Activated CD8-positive, alpha-beta memory T cell treated with anti-CD3 and anti-CD28 coated beads for 1 hour (primary cell): ENCODE measurements around the gene MUC16.
"Not testable (repeated sequence)": the region's sequence is repeated elsewhere in the genome, so short reads cannot be mapped to it uniquely, and the experiment has no call there.

Source experiments
- DNase-seq, 2 donors: peaks; one replicate each; pipeline ENCODE4 v3.0.0-alpha.2; 2020; ENCODE audit warnings: low read depth in 1 of 2; ENCODE audit errors: extremely low read depth in 1 of 2

Gene MUC16

DNA sequence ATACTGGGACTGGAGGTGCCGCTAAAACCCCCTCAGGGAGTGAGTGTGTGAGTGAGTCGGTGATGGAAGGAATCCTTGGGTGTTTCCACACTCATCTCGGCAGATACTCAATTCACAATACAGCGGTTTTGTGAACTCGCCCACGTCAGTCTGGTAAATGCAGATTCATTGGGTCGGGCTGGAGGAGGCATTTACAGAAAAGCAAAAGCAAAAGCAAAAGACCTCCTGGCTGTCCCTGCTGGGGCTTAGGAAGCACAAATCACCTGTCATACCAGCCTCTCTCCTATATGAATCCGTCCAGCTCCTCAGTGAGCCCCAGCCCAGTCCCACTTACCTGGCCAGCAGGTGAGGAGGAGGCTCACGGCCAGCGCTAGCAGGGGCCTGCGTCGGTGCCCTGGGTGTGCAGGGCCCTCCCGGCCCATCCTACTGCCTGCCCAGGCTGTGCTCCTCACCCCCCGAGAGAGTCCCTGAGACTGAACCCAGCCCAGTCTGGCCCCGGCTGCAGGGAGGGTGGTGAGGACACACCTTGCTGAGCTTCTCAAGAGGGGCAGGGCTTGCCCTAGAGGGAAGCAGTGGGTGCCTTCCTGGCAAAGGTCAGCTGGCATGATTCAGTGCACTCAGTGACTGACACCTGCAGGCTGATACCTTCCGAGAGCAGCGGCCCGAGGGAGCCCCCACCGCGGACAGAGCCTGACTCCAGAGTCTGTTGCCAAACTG lies at the start of gene MUC16:
Gene MUC16, minus strand, starts transcription at position 475 of the 717 bp plus-strand sequence.
- no peak for DNase-seq

DNA sequence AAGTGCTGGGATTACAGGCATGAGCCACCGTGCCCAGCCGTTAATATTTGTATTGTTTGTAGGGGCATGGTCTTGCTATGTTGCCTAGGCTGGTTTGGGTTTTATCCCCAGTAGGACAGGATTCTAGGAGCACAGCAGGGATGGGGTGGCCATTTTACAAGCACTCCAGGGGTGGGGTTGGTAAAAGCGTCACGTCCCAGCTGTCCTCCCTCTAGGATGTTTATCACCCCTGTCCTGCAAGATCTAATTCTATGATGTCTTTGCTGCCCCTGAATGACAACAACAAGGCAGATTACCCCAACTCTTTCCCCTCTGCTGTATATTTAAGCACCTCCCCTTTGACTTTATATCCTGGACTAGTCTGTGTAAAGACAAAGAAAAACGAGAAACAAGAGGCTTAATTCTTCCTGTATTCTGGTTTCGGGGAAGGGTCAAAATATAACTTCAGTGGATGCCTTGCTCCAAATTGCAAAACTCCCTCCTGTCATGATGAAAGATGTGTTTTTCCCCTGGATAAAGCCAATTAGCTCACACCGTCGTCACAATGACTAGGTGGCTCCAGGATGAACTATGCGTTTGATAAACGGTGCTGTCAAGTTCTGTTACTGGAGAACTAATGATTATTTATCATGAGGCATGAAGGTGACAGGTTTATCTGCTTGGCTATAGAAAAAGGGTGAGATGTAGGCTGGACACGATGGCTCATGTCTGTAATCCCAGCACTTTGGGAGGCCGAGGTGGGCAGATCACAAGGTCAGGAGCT lies 48.9 kb upstream of the MUC16 start:
- DNase-seq = no peak

DNA sequence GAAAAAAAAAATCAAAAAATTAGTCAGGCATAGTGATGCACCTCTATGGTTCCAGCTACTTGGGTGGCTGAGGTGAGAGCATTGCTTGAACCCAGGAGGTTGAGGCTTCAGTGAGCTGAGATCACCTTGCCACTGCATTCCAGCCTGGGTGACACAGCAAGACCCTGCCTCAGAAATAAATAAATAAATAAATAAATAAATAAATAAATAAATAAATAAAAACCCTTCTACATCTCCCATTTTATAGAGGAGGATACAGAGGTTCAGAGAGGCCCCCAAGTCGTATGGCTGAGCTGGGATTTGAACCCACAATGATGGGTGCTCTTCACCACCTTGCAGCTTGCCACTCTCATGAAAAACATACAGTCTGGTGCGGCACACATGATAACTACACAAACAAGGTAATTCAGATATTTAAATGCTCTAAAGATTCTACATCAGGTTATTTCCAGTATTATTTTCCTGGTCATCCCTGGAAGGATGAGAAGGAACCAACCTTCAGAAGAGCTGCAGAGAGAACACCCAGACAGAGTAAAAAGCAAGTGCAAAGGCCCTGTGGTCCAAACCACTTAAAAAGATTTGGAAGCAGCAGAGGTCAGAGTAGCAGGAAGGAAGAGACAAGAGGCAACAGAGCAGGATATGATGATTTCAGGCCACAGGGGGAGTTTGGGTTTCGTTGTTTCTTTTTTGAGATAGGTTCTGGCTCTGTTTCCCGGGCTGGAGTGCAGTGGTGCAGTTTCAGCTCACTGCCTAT lies 47.5 kb upstream of the MUC16 start:
- no peak for DNase-seq

DNA sequence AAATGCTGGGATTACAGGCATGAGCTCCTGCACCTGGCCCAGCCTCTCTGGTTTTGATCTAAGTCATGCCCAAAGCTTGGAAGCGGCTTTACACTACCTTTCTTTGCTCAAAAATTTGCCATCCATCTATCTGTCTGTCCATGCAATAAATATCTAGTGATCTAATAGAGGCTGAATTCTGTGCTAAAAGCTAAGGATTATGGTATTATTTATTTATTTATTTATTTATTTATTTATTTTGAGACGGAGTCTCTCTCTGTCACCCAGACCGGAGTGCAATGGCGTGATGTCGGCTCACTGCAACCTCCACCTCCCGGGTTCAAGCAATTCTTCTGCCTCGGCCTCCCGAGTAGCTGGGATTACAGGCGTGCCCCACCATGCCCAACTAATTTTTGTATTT lies 45.9 kb upstream of the MUC16 start:
- not testable (repeated sequence) for DNase-seq

DNA sequence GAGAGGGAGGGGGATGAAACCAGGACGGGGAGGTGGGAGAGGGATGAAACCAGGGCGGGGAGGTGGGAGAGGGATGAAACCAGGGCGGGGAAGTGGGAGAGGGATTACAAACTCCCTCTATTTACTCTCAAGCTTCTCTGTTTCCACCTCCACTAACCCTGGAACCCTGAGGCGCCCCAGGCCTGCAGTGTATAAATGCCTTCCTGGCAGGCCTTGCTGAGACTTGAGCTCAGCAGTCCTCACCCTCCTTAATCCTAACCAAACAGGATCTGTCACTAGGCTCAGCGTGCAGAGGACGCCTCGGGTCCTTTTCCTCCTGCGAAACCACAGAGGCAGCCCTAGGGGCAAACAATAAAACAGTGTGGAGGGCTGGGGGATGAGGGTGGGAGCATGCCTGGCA lies 44.6 kb upstream of the MUC16 start:
- no peak for DNase-seq

DNA sequence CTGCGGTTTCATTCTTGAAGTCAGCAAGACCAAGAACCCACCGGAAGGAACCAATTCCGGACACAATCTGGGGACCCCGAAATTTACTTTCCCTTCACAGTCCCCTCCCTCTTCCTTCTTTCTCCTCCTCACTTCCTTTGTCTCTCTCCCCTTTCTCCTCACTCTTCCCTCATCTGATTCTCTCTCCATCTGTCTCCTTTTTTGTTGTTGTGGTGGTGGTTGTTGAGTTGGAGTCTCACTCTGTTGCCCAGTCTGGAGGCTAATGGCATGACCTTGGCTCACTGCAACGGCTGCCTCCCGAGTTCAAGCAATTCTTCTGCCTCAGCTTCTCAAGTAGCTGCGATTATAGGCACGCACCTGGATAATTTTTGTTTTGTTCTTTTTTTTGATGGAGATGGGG lies 44.0 kb upstream of the MUC16 start:
- no peak for DNase-seq

DNA sequence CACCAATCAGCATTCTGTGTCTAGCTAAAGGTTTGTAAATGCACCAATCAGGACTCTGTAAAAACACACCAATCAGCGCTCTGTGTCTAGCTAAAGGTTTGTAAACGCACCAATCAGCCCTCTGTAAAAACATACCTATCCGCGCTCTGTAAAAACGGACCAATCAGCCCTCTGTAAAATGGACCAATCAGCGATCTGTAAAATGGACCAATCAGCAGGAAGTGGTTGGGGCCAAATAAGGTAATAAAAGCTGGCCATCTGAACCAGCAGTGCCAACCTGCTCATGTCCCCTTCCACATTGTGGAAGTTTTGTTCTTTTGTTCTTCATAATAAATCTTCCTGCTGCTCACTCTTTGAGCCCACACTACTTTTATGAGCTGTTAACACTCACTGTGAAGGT lies 43.5 kb upstream of the MUC16 start:
- not testable (repeated sequence) for DNase-seq

DNA sequence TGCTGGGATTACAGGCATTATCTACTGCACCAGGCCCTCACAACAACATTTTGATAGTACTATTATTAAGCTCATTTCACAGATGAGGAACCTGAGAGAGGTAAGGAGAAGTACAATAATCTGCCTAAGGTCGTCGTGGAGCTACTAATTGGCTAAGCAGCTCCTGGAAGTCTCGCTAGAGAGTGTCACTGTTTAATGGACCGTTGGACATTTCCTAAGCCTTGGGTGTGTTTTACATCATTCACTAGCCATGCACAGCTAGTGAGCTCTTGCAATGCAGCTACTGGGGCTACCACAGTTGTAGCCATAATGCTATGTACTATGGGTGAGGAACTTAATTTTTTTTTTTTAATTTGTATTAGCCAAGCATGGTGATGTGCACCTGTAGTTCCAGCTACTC lies 42.7 kb upstream of the MUC16 start:
- no peak for DNase-seq

DNA sequence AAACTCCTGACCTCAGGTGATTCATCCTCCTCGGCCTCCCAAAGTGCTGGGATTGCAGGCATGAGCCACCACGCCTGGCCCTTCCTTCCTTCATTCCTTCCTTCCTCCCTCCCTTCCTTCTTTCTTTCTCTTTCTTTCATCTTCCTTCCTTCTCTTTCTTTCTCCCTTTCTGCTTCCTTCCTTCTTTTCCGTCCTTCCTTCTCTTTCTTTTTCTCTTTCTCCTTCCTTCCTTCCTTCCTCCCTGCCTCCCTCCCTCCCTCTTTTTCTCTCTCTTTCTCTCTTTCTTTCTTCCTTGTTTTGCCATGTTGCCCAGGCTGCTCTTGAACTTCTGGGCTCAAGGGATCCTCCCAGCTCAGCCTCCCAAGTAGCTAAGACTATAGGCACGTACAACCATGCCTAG lies 36.5 kb upstream of the MUC16 start:
- no peak for DNase-seq

DNA sequence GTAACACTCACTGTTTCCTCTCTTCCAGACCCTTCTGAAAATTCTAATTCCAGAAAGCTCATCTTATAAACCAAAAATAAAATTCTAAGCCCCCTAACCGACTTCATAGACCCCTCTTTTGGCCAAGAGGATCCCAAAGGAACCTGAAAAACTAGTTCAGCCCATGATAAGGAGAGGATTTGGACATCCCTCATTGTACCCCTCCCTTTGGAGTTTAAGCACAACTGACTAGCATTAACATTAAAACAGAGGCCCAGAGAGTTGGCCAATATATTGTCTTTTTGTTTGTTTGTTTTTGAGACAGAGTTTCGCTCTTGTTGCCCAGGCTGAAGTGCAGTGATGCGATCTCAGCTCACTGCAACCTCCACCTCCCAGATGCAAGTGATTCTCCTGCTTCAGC lies 34.2 kb upstream of the MUC16 start:
- no peak for DNase-seq

DNA sequence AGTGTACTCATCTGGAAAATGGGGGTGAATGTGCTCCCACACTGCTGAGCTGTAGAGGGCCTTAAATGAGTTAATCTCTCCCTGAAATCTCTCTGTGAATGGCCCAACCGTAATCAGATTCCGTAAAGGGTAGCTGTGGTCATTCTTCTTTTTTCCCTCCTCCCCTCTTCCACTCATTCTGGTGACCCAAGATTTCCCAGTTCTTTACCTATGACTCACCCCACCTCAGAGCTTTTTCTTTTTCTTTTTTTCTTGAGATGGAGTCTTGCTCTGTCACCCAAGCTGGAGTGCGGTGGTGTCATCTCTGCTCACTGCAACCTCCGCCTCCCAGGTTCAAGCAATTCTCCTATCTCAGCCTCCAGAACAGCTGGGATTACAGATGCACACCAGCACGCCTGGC lies 33.3 kb upstream of the MUC16 start:
- no peak for DNase-seq

DNA sequence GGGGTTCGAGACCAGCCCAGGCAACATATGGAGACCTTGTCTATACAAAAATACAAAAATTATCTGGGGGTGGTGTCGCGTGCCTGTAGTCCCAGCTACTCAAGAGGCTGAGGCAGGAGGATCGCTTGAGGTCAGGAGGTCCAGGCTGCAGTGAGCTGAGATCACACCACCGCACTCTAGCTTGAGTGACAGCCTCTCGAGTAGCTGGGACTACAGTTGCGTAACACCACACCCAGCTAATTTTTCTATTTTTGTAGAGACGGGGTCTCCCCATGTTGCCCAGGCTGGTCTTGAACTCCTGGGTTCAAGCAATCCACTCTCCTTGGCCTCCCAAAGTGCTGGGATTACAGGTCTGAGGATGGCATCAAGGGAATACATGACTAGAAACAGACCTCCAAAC lies 30.8 kb upstream of the MUC16 start:
- DNase-seq = no peak

DNA sequence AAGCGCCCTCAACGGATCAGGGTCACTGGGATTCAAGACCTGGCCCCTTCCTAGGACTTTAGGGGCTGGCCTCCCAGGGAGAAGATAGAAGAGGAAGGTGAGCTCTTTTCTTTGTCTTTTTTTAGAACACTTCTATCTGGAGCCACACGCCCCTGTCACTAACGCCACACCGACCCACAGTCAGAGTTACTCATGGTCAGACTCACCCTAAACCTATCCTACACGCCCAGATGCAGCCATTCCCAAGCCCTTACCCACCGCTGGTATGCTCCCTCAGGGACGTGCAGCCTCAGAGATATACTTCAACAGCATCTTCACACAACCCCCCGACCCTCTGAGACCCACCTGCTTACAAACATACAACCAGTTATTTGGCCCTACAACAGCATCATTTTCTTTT lies 29.9 kb upstream of the MUC16 start:
- no peak for DNase-seq

DNA sequence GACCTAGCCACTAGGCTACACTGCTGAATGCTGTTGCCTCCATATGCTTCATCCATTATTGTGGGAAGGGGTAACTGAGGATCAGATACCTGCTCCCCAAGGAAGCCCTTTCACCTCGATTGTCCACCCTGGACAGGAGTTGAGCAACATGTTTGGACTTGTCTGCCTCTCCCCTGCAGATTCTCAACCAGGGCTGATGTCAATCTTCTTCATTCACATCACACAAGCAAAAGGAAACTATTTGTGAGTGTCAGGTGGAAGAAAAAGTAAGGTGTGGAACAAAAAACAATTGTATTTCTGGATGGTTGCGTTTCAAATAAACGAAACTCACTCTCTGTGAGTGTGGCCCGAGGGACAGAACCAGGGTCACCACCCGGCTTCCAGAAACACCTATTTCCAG lies 29.5 kb upstream of the MUC16 start:
- no peak for DNase-seq

DNA sequence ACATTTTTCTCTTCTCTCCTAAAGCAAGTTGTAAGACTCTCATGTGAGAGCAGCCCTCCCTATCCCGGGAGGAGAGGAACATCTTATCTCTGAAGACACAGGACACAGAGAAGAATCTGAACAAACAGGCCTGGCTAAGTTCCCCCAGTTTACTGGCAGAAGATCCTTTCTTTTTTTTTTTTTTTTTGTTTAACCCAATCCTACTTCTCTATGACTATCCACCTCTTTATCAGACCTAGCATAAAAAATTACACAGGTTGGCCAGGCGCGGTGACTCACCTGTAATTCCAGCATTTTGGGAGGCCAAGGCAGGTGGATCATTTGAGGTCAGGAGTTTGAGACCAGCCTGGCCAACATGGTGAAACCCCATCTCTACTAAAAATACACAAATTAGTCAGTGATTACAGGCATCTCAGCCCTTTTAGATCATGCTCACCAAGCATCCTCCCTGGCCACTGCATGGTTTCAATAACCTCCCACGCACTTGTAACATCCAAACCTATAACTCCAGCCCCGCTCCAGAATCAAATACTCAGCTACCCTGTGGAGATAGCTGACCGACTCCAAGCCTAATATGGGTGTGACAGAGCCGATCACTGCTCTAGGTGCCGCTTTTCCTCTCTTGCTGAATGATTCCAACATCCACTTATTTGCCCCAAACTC lies 27.3 kb upstream of the MUC16 start:
- DNase-seq = no peak

DNA sequence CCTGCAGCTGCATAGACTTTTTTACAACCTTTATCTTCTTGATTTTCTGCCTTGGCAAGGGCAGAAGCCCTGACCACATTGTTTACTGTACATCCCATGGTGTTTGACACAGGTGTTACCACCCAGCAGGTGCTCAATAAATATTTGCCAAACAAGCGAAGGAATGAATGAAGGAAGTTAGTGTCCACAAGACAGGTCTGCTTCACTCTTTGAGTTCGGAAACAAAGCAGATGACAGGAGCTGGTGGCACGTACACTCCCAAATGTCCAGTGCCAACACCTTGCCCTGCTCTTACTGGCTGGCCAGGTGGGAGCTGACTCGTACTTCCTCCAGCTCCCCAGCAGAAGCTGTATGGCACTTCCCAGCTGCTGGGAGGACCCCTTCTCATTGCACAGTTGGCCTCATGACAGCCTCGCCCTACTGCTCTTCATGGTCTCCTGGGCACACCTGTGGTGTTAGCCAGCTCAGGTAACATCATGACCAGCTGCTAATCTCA lies 22.0 kb upstream of the MUC16 start:
- DNase-seq = no peak

DNA sequence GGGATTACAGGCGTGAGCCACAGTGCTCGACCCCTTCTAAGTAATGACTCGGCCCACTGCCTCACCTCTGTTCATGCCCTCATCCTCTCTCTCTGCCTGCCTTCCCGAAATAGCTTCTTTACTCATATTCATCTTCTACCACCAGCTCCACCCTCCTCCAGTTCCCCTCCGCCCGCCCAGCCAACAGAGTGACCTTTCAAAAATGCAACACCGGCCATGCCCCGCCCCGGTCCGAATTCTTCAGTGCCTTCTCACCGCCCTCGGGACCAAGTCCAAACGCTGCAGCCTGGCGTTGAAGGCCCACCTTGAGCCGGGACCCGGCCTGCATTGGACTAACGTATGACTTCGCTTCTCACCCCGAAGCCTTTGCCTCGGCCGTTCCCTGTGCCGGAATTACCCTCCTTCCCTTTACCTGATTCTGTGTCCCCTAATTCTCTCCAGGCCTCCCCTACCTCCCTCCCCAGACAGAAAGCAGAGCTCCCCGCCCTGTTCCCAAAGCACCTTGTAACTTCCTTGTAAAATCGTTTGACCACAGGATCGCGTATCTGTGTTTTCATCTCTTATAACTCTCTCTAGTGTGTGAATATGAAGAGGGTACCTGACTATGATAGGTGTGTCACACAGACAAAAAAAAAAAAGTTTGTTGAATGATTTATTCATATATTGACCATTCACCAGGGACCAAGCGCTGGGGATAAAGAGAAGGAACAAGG lies 8.1 kb upstream of the MUC16 start:
- DNase-seq = no peak

DNA sequence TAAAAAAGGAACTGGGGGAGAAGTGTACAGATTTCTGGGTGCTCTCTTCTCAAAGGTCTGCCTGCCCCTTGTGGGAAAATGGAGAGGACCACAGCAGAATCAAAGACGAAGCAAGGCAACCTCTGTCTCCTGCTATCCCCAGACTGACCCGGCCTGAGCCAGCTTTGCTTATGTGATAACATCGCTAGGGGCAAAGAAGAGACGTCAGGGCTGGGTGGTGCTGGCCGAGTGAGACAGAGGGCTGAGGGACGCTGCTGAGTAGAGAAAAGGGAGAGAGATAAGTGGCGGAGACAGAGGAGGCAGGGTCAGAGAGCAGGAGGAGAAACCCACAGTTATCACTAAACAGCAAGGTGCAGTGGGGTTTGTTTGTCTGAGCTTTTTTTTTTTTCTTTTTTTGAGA lies 4.6 kb upstream of the MUC16 start:
- DNase-seq = no peak

DNA sequence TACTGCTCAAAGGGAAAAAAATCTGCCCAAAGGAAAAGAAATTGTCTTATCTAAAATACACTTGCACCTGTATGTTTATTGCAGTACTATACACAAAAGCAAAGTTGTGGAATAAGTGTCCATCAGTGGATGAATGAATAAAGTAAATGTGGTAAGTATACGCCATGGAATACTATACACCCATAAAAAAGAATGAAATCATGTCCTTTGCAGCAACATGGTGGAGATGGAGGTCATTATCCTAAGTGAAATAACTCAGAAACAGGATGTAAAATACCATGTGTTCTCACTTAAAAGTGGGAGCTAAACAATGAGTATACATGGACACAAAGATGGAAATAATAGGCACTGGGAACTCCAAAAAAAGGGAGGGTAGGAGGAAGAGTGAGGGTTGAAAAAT lies 3.8 kb upstream of the MUC16 start:
- DNase-seq = no peak

DNA sequence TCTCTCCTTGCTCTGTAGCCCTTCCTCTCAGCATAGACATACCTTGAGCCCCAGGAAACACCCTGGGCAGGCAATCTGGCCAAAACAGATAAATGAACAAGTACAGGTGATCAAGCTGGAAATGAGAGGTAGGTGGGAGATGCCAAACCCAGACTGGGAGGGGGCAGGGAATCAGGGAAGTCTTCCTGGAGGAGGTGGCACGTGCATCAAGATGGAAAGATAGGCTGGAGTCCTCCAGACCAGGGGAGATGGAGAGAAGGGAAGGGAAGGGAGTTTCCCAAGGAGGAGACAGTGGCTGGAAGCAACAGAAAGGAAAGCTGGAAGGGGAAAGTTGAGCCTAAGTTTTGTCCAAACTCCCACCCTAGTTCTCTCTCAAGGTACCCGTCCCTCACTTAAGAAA lies 1.7 kb upstream of the MUC16 start:
- DNase-seq = no peak

DNA sequence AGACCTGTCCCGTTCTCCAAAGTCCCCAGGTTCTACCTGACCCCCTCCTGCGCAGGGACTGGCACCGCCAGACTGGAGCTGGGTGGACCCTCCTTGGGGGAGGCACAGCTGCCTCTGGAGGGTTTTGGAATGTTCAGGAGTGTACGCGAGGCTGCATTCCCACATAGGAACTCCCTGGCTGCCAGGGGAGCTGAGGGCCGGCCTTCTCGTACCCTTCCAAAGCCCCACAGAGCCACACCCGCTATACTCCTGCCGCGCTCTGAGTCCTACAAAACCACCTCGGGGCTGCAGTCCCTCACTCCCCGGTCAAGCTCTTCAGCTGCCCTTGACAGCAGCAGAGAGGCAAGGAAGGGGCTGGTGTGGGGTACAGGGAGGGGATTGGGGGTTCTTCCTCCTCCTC lies 484 bp upstream of the MUC16 start:
- DNase-seq = no peak
